ENCODE results near the gene ACKR2.
A peak's percentile ranks its signal among the peaks of the same experiment; 100 is the strongest.
"Not testable (repeated sequence)": the region's sequence is repeated elsewhere in the genome, so short reads cannot be mapped to it uniquely, and the experiment has no call there.

ACKR2 gene

GRCh38 chr3:42880601-42881451 is 71.6 kb downstream of the ACKR2 start:
- TF ChIP-seq ZFX (IDR thresholded peaks at IDR 0.05; ENCODE audit: borderline replicate concordance) (no peak), CTCF (IDR thresholded peaks at IDR 0.05) (peak; percentile 92)
- no peak overlapping the region for H3K27ac ChIP-seq

- not testable (repeated sequence) for H3K27ac ChIP-seq
Measured at GRCh38 chr3:42883251-42883930, 74.1 kb downstream of the ACKR2 start.

- TF ChIP-seq ZFX (IDR thresholded peaks at IDR 0.05; ENCODE audit: borderline replicate concordance), result no peak
- TF ChIP-seq CTCF (IDR thresholded peaks at IDR 0.05), result no peak
- no peak overlapping the region for H3K27ac ChIP-seq
Measured at GRCh38 chr3:42884324-42884723, 75.1 kb downstream of the ACKR2 start.

- no peak overlapping the region for H3K27ac ChIP-seq
- no peak for TF ChIP-seq ZFX (IDR thresholded peaks at IDR 0.05; ENCODE audit: borderline replicate concordance)
- no peak for TF ChIP-seq CTCF (IDR thresholded peaks at IDR 0.05)
Measured at GRCh38 chr3:42886294-42886822, 77.1 kb downstream of the ACKR2 start.

- TF ChIP-seq ZFX (IDR thresholded peaks at IDR 0.05; ENCODE audit: borderline replicate concordance), result no peak
- TF ChIP-seq CTCF (IDR thresholded peaks at IDR 0.05), result no peak
- H3K27ac ChIP-seq, result no peak overlapping the region
Measured at GRCh38 chr3:42887084-42887483, 77.8 kb downstream of the ACKR2 start.

- TF ChIP-seq ZFX (IDR thresholded peaks at IDR 0.05; ENCODE audit: borderline replicate concordance), result no peak
- no peak for TF ChIP-seq CTCF (IDR thresholded peaks at IDR 0.05)
- no peak overlapping the region for H3K27ac ChIP-seq
Measured at GRCh38 chr3:42891042-42891441, 81.8 kb downstream of the ACKR2 start.

GRCh38 chr3:42892169-42892568 is 82.9 kb downstream of the ACKR2 start:
- TF ChIP-seq CTCF (IDR thresholded peaks at IDR 0.05) (no peak), ZFX (IDR thresholded peaks at IDR 0.05; ENCODE audit: borderline replicate concordance) (no peak)
- H3K27ac ChIP-seq, result no peak overlapping the region
